ENCODE measurements around the gene MYH9.

DNA sequence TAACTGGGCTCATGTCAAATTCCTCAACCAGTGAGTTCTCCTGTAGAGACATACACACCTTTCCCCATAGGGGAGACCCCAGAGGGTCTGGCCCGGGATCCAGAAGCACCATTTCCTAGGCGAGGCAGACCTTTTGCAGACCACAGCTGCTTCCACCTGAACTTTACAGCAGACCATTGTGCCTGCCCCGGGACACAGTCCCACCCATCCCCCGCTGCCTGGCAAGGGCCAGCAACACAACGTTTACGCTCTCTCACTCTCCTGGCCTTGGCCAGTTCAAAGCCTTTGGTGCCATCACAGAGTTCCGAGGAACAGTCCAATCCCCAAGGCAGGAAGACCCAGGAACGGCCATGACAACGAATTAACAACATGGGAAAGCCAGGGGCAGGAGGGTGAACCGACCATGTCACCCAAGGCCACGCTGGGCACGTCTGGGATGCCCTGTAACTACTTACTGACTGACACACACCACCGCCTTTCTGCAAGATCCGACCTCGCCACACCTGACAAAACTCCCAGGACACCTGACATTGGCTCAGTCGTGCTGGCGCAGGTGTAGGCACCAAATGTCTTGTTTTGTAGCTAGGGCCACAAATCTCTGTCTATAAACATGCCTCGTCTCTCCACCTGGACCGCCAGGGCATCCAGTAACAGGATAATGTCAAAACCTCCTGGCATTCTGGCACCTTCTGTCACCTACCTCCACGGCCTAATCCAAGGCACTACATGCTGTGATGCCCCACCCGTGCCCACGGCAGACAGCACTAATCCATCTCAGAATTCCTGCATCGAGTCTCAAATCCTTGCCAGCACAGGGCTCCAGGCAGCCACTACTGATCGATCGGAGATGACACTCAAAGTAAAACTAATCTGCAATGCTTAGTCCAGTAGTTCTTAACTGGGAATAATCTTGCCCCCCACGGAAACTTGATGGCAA, 51.3 kb downstream of the MYH9 start:
- TF ChIP-seq, protein P1, sequence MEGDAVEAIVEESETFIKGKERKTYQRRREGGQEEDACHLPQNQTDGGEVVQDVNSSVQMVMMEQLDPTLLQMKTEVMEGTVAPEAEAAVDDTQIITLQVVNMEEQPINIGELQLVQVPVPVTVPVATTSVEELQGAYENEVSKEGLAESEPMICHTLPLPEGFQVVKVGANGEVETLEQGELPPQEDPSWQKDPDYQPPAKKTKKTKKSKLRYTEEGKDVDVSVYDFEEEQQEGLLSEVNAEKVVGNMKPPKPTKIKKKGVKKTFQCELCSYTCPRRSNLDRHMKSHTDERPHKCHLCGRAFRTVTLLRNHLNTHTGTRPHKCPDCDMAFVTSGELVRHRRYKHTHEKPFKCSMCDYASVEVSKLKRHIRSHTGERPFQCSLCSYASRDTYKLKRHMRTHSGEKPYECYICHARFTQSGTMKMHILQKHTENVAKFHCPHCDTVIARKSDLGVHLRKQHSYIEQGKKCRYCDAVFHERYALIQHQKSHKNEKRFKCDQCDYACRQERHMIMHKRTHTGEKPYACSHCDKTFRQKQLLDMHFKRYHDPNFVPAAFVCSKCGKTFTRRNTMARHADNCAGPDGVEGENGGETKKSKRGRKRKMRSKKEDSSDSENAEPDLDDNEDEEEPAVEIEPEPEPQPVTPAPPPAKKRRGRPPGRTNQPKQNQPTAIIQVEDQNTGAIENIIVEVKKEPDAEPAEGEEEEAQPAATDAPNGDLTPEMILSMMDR (IDR thresholded peaks at IDR 0.05), result no peak
- TF ChIP-seq TCF7L2 (IDR thresholded peaks at IDR 0.05; ENCODE audit: low read depth, low read length) (no peak), SIN3A (IDR thresholded peaks at IDR 0.05; ENCODE audit: borderline replicate concordance, insufficient read depth, low read depth, low read length) (no peak)

All from Panc1 (cell line).